CD1c-positive myeloid dendritic cell (primary cell): ENCODE measurements around the gene KRT78.
A peak's percentile ranks its signal among the peaks of the same experiment; 100 is the strongest.

ENCODE experiments used
- DNase-seq: peaks from one replicate; pipeline ENCODE4 v3.0.0-alpha.2; 2016; ENCODE audit errors: extremely low spot score

The KRT78 gene

GRCh38 chr12:52838609-52839435 lies 10.0 kb downstream of the KRT78 start:
- peak; percentile 68 for DNase-seq

- DNase-seq: no peak
These were observed 10.8 kb downstream of the KRT78 start for GRCh38 chr12:52837781-52838608.

- DNase-seq: peak; percentile 63
These were observed 11.4 kb downstream of the KRT78 start for GRCh38 chr12:52837413-52837741.

- no peak for DNase-seq
These were observed 12.0 kb downstream of the KRT78 start for GRCh38 chr12:52836491-52837412.

GRCh38 chr12:52836042-52836466 lies 12.7 kb downstream of the KRT78 start:
- DNase-seq: peak; percentile 82

GRCh38 chr12:52835271-52836041 lies 13.3 kb downstream of the KRT78 start:
- DNase-seq: no peak

- DNase-seq: no peak
These were observed 14.1 kb downstream of the KRT78 start for GRCh38 chr12:52834727-52835001.

- no peak for DNase-seq
These were observed 14.7 kb downstream of the KRT78 start, which contains the start of gene KRT79 for GRCh38 chr12:52833922-52834726. KRT79 (minus strand) TSS chr12:52834311; CDS start chr12:52834260, 51 bp downstream.

GRCh38 chr12:52832985-52833905 lies 15.5 kb downstream of the KRT78 start:
- peak; percentile 52 for DNase-seq

- DNase-seq: no peak
These were observed 16.3 kb downstream of the KRT78 start for GRCh38 chr12:52832451-52832850.

GRCh38 chr12:52831251-52831650 lies 17.5 kb downstream of the KRT78 start:
- no peak for DNase-seq

- no peak for DNase-seq
These were observed 18.6 kb downstream of the KRT78 start for GRCh38 chr12:52829986-52830770.

GRCh38 chr12:52828591-52829021 lies 20.2 kb downstream of the KRT78 start:
- peak; percentile 59 for DNase-seq

GRCh38 chr12:52828156-52828555 lies 20.6 kb downstream of the KRT78 start:
- no peak for DNase-seq

- DNase-seq: no peak
These were observed 21.2 kb downstream of the KRT78 start for GRCh38 chr12:52827499-52828090.

- no peak for DNase-seq
These were observed 21.9 kb downstream of the KRT78 start for GRCh38 chr12:52826611-52827498.

GRCh38 chr12:52825961-52826360 lies 22.8 kb downstream of the KRT78 start:
- no peak for DNase-seq
